Right lobe of liver (tissue), 4 donors: Measurements from ENCODE around the gene SLC30A9.

Experiments
- CTCF ChIP-seq, 4 donors: fragments of 200-600 bp in 3 of 4; fragments of 450-650 bp in 1 of 4; IDR thresholded peaks; one replicate each; pipeline versions ENCODE4 v1.5.1 to v1.8.0; 2016 to 2022; ENCODE audit warnings: antibody characterized with exemption in 4 of 4, mild to moderate bottlenecking in 2 of 4
- POLR2A ChIP-seq: fragments of 450-650 bp; IDR thresholded peaks from one replicate; pipeline ENCODE4 v1.6.1; 2017; ENCODE audit warnings: antibody characterized with exemption, mild to moderate bottlenecking
- donor health status: DM: no; HTN: no; CAD: no.
- donor health status: DM: no; HTN: no; CAD: no.
- donor health status: DM: no; HTN: yes; CAD: no.

- TF ChIP-seq CTCF (IDR thresholded peaks at IDR 0.05) = no peak
- no peak for TF ChIP-seq POLR2A
Measured at GRCh38 chr4:42080306-42080705, 90.0 kb downstream of the SLC30A9 start.
